IgD-negative memory B cell (primary cell): ENCODE results near the gene ANO1. TPM values are rescaled to one million over a fixed set of nuclear protein-coding genes. Genes with fewer than 3 reads are reported as not detected.
"Not testable (repeated sequence)": the region's sequence is repeated elsewhere in the genome, so short reads cannot be mapped to it uniquely, and the experiment has no call there.

ENCODE experiments used
- H3K27ac Mint-ChIP-seq, 3 donors: one replicate each; pipeline ENCODE4 v1.8.0; 2020 to 2022; ENCODE audit warnings: mild to moderate bottlenecking in 3 of 3, mixed read lengths in 3 of 3, moderate library complexity in 1 of 3
- H3K27me3 Mint-ChIP-seq: one replicate; pipeline ENCODE4 v1.8.0; 2021; ENCODE audit warnings: mixed read lengths
- H3K36me3 Mint-ChIP-seq: one replicate; pipeline ENCODE4 v1.8.0; 2020; ENCODE audit warnings: mild to moderate bottlenecking, mixed read lengths
- H3K4me1 Mint-ChIP-seq, 3 donors: one replicate each; pipeline ENCODE4 v1.8.0; 2020 to 2022; ENCODE audit warnings: mixed read lengths in 3 of 3, mild to moderate bottlenecking in 1 of 3
- H3K4me3 Mint-ChIP-seq, 4 donors: one replicate each; pipeline ENCODE4 v1.8.0; 2020 to 2022; ENCODE audit warnings: mild to moderate bottlenecking in 4 of 4, mixed read lengths in 4 of 4, moderate library complexity in 3 of 4
- H3K9me3 Mint-ChIP-seq, 3 donors: one replicate each; pipeline ENCODE4 v1.8.0; 2020 to 2021; ENCODE audit warnings: mixed read lengths in 3 of 3, mild to moderate bottlenecking in 1 of 3
- polyA plus RNA-seq: library from polyadenylated mRNA; unstranded; fragments of 300-500 nt; fragmentation: Illumina TruSeq; gene quantifications from one replicate; pipeline ENCODE4 v1.2.3, GENCODE V29; 2021

ANO1 gene
- not detected for polyA plus RNA-seq

DNA sequence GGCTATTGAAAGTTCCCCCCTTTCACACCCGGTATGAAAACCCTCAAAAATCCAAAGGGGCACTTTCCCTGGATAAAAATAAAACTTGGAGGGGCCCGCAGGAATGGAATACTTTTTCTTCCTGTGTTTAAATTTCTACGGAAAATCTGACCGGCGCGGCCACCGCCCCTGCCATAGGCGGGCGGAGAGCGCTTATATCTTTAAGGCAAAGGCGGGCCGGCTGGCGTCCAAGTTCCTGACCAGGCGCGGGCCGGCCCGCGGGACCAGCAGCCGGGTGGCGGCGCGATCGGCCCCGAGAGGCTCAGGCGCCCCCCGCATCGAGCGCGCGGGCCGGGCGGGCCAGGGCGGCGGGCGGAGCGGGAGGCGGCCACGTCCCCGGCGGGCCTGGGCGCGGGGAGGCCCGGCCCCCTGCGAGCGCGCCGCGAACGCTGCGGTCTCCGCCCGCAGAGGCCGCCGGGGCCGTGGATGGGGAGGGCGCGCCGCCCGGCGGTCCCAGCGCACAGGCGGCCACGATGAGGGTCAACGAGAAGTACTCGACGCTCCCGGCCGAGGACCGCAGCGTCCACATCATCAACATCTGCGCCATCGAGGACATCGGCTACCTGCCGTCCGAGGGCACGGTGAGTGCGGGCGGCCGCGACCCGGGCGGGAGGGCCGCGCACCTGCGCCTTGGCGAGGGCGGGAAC lies at the start of gene ANO1:
Gene ANO1 (plus strand): TSS at position 223 of the 686 bp plus-strand sequence. CDS start 290 bp downstream, at position 513.
- Mint-ChIP-seq H3K27me3 (peaks cover 39% of the 10 kb centered on the region), H3K9me3 (no peaks in the 10 kb centered on the region), H3K4me1 (peaks cover 0 to 2% (median 0%) of the 10 kb centered on the region in 3 donors), H3K36me3 (no peaks in the 10 kb centered on the region), H3K4me3 (no peak within 1 kb of the TSS), H3K27ac (no peak within 1 kb of the TSS)

DNA sequence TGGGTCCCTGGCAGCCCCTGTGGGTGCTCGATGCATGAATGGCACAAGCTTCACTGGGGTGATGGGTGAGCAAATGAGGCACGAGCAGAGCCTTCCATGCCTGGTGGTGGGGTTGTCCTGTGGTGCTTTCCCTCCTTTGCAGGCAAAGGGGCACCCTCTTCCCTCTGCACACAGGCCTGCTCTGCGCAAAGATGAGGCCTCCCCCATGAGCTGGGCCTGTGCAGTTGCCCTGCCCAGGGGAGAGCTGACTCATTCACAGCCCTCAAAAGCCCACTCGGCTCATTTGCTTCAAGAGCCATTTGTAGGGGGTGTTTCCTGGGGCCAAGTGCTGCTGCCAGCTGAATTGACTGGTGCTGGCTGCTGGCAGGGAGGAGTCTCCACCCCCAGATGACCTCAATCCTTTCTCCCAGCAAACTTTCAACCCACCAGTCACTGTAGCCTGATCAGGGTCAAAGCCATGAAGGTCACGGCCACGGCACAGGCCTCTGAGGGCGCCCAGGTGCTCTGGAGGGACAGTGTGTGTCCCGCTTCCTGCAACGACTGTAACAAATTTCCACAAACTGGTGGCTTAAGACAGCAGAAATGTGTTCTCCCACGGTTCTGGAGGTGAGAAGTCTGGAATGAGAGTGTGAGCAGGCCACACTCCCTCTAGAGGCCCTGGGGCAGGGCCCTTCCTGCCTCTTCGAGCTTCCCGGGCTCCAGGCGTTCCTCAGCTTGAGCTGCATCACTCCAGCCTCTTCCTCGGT lies 48.8 kb upstream of the ANO1 start:
- H3K27me3 Mint-ChIP-seq, result peaks cover 8% of the 10 kb centered on the region
- peaks cover 0 to 4% (median 0%) of the 10 kb centered on the region in 3 donors for H3K9me3 Mint-ChIP-seq
- H3K36me3 Mint-ChIP-seq, result no peaks in the 10 kb centered on the region
- H3K4me3 Mint-ChIP-seq, result no peak overlapping the region
- no peaks in the 10 kb centered on the region for H3K4me1 Mint-ChIP-seq
- no peak overlapping the region for H3K27ac Mint-ChIP-seq

DNA sequence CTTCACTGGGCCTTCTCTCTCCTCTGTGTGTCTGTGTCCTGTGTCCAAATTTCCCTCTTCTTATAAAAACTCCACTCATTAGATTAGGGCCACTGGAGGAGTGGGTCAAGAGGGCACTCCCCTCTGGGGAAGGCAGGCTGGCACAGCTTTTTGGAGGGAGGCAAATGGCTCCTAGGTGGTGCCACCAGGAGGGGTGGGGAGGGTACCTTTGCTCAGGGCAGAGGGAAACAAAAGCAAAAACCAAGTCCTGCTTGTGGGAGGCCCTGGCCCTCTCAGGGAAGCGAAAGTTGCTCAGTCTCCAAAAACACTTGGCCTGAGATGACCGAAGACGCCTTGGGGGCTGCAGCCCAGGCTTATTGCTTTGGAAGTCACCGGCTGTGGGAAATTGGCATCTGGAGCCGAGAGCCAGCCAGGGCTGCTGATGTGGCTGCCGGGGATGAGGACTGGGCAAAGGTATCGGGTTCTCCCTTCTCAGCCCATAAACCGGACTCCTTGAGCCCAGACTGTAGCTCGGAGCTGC lies 48.2 kb upstream of the ANO1 start:
- Mint-ChIP-seq H3K36me3 (no peaks in the 10 kb centered on the region), H3K9me3 (peaks cover 0 to 4% (median 0%) of the 10 kb centered on the region in 3 donors), H3K4me1 (no peaks in the 10 kb centered on the region), H3K27ac (no peak overlapping the region), H3K4me3 (no peak overlapping the region), H3K27me3 (peaks cover 10% of the 10 kb centered on the region)

DNA sequence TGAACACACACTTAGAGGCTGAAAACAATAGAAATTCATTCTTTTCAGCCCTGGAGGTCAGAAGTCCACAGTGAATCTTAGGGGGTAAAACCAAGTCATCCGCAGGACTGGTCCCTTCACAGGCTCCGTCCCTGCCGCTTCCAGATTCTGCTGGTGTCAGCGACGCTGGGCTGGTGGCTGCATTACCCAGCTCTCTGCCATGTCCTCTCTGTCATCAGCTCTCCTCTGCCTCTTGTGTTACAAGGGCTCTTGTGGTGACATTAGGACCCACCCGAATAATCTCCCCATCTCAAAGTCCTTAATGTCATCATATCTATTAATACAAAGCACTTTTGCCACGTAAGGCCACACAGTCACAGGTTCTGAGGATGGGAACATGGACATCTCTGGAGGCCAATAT lies 47.7 kb upstream of the ANO1 start:
- H3K4me1 Mint-ChIP-seq, result no peaks in the 10 kb centered on the region
- no peak overlapping the region for H3K27ac Mint-ChIP-seq
- no peaks in the 10 kb centered on the region for H3K36me3 Mint-ChIP-seq
- no peak overlapping the region for H3K4me3 Mint-ChIP-seq
- H3K9me3 Mint-ChIP-seq, result peaks cover 0 to 4% (median 0%) of the 10 kb centered on the region in 3 donors
- H3K27me3 Mint-ChIP-seq, result peaks cover 10% of the 10 kb centered on the region

DNA sequence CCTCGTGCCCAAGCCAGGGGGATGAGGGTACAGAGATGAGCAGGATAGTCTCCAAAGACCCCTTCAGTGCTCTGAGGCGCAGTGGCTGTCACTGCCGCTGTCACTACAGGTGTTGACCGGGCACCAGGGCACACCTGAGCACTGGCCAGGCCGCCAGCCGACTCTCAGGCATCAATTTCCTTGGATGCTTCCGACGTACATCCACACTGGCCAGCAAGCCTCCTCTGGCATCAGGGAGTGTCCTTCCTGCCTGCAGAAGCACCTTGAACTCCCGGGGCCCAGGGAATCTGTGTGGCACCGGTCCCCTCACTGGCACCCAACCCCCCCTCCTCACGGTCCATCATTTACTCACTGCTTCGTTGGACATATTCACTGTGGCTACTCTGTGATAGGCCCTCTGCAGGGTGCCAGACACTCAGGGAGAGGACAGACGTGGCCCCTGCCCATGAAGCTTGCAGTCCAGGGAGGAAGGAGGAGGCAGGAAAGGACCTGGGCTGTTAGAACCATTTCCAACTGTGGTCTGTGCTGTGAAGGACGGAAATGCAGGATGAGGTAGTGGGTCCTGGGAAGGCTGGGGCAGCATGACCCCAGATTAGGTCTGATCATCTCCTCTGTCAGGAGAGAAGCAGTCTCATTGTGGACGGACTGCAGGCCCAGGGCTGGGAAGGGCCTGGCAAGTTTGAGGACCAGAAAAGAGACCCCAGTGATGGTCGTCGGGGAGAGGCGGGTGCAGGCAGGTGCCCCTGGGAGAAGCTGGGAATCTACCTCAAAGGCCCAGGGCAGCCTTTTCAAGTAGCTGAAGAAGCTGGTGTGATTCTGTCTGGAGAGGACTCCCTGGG lies 46.3 kb upstream of the ANO1 start:
- Mint-ChIP-seq H3K36me3 (no peaks in the 10 kb centered on the region), H3K27me3 (peaks cover 13% of the 10 kb centered on the region), H3K4me1 (no peaks in the 10 kb centered on the region), H3K27ac (no peak overlapping the region), H3K9me3 (peaks cover 0 to 5% (median 0%) of the 10 kb centered on the region in 3 donors), H3K4me3 (no peak overlapping the region)

DNA sequence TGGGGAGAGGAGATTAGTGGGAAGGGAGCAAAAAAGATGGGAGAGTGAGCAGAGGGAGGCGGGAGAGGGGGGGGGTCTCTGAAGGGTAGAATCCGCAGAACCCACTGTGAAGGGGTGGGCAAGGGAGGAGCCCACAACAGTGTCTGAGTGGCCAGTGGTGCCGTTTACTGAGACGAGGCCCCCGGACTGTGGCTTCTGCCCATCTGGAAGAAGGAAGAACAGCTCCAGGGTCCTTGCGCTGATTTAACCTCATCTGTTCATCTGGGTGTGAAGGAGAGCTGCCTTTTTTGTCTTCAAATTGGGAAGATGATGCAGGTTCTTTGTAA lies 45.7 kb upstream of the ANO1 start:
- Mint-ChIP-seq H3K27me3 (peaks cover 15% of the 10 kb centered on the region), H3K4me1 (no peaks in the 10 kb centered on the region), H3K4me3 (no peak overlapping the region), H3K9me3 (peaks cover 0 to 5% (median 3%) of the 10 kb centered on the region in 3 donors), H3K36me3 (no peaks in the 10 kb centered on the region), H3K27ac (no peak overlapping the region)

DNA sequence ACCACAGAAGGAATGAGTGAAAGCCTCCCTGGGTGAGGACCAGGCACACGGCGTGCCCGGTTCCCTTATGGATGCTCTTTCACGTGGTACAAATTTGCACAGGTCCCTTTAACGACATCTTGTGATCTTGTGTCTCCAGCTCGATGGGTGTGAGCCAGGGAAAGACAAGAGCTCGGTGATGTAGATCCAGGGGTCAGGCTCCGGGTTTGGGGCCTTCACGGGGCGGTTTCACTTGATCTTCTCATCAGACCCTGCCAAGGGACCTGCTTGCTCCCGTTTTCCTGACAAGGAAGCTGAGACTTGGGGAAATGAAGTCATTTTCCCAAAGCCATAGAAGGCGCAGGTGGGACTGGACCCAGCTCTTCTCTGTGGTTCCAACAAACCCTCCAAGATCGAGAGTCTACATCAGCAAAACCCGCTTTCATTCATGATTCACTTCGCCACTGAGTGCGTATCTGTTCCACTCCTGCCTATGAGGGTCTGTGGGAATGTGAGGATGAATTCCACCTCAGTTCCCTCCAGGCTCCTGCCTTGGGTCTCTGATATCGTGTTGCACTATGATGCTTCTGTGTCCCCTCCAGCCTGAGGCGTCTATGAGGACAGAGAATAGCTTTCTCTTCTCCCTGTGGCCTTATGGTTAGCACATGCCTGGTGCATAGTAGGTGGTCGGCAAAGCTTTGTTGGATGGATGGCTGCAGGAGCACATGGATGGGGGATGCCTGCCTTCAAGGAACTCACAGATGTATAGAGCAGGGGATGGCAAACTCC lies 45.0 kb upstream of the ANO1 start:
- Mint-ChIP-seq H3K27me3 (peaks cover 15% of the 10 kb centered on the region), H3K4me1 (no peaks in the 10 kb centered on the region), H3K27ac (no peak overlapping the region), H3K9me3 (peaks cover 2 to 7% (median 3%) of the 10 kb centered on the region in 3 donors), H3K36me3 (no peaks in the 10 kb centered on the region), H3K4me3 (no peak overlapping the region)

DNA sequence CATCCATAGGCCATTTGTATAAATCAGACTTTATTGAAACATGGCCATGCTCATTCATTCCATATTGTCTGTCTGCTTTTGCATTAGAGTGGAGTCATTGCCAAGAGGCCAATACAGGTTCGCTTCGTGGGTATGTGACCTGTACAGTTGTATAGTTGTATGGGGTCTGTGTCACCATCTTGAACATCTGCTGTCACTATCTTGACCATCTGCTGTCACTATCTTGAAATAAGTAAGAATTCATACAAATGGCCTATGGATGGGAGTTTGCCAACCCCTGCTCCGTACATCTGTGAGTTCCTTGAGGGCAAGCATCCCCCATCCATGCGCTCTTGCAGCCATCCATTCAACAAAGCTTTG lies 44.4 kb upstream of the ANO1 start:
- no peak overlapping the region for H3K27ac Mint-ChIP-seq
- peaks cover 3 to 9% (median 7%) of the 10 kb centered on the region in 3 donors for H3K9me3 Mint-ChIP-seq
- H3K36me3 Mint-ChIP-seq, result no peaks in the 10 kb centered on the region
- peaks cover 15% of the 10 kb centered on the region for H3K27me3 Mint-ChIP-seq
- H3K4me3 Mint-ChIP-seq, result no peak overlapping the region
- H3K4me1 Mint-ChIP-seq, result no peaks in the 10 kb centered on the region

DNA sequence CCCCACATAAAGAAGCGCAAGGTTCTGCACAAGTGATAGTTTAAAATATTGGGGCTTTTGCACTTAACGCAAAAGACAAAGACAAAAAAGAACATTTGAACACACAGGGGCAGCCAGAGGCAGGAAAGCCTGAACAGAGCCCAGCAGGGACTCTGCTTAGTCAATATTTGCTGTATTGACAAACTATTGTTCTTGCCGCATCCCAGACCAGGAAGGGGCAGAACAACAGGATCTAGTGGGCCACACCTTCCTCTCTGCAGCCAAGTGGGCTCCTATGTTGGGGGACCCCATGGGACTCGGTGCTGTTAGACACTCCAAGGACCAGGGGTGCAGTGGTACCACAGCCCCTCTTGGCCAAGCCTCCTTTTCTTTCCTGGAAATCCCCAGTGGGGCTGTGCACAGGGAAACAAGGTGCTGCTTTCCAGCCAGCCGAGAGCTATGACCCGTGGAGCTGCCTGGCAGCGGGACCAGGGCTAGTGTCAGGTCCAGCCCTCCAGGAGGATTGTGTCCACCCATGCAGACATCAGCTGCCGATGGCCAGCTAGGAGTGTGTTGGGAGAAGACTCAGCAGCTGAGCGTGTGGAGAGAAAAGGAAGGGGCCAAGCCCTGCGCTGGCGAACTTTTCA lies 43.3 kb upstream of the ANO1 start:
- peaks cover 3 to 13% (median 12%) of the 10 kb centered on the region in 3 donors for H3K9me3 Mint-ChIP-seq

DNA sequence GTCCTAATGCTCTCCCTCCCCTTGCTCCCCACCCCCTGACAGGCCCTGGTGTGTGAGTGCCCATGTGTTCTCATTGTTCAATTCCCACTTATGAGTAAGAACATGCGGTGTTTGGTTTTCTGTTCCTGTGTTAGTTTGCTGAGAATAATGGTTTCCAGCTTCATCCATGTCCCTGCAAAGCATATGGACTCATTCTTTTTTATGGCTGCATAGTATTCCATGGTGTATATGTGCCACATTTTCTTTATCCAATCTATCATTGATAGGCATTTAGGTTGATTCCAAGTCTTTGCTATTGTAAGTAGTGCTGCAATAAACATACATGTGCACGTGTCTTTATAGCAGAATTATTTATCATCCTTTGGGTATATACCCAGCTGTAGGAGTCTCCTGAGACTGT lies 42.5 kb upstream of the ANO1 start:
- H3K36me3 Mint-ChIP-seq, H3K4me1 Mint-ChIP-seq: not testable (repeated sequence)
- peaks cover 3 to 17% (median 13%) of the 10 kb centered on the region in 3 donors for H3K9me3 Mint-ChIP-seq

More for the DNA sequence above, 43.3 kb upstream of the ANO1 start:
- Mint-ChIP-seq H3K4me1 (no peaks in the 10 kb centered on the region), H3K4me3 (no peak overlapping the region), H3K27me3 (peaks cover 15% of the 10 kb centered on the region), H3K27ac (no peak overlapping the region), H3K36me3 (no peaks in the 10 kb centered on the region)

DNA sequence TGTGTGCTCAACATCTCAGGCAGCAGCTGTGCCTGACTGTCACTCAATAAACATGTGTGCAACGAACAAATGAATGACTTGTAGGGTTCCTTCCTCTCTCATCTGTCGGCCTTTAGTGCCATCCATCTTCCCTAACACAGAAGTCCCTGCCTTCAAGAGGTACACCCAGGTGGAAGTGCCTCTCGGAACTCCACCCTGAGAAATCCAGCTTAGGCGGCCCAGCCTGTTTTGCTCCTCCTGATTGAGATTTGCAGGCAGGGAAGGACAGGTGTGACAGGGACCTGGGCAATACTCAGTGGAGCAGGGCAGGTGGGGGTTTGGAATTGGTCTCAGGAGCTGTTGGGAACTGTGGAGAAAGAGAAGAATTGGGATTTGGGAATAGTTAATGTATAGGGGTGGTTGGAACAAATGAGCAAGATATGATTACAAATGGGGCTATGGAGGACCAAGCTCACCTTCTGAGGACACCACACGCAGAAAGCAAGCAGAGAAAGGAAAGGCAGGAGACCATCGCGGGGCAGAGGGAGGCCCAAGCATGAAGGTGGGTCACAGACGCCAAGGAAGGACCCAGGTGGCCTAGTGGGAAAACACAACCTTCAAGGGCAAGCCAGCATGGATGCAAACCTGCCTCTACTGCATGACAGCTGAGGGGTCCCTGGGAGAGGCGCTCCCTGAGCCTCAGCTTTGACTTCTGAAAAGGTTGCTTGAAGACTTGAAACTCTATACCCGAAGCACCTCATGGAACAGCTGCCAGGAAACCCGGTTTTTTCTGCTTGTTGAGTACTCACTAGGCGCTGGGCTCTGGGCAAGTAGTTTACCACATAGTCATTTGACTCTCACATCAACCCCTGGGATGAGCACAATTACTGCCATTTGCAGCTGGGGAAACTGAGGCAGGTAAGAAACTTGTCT lies 40.9 kb upstream of the ANO1 start:
- Mint-ChIP-seq H3K4me3 (no peak overlapping the region), H3K27ac (no peak overlapping the region), H3K4me1 (no peaks in the 10 kb centered on the region), H3K36me3 (no peaks in the 10 kb centered on the region), H3K9me3 (peaks cover 5 to 22% (median 18%) of the 10 kb centered on the region in 3 donors), H3K27me3 (peaks cover 15% of the 10 kb centered on the region)

More for the DNA sequence above, 42.5 kb upstream of the ANO1 start:
- H3K4me3 Mint-ChIP-seq, H3K27ac Mint-ChIP-seq: not testable (repeated sequence)
- H3K27me3 Mint-ChIP-seq, result peaks cover 15% of the 10 kb centered on the region

DNA sequence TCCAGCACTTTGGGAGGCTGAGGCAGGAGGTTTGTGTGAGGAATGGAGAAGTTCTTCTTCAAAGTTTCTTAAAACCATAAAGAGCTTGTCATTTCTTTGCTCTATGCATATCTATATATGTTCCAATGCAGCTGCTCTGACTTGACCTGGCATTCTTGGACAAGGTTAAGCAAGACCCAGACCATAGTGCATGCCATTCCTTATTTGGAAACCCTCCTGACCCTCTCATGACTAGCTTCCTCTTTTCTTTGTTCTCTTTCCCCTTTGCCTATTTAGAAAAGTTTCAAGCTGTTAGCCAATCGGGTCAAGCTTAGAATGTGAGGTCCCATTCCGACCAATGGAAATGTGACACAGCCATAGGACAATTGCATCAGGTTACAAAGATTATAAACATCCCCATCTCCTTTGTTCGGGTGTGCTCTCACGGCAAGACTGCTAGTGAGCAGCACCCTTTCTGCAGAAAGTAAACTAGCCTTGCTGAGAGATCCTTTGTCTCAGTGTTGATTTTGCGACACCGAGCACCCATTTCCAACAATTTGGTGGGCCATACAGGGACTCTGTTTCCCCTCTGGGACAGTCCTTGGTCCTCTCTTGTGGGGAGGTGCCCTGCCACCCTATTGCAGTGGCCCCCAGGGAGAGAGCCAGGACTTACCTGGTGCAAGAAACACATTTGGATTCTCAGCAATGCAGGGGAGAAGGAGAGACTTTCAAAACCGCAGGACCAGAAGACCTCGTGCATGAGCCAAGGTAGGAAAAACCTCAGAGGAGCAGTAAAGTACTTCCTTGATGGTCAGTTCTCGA lies 39.9 kb upstream of the ANO1 start:
- Mint-ChIP-seq H3K36me3 (no peaks in the 10 kb centered on the region), H3K9me3 (peaks cover 7 to 32% (median 20%) of the 10 kb centered on the region in 3 donors), H3K4me1 (no peaks in the 10 kb centered on the region), H3K27me3 (peaks cover 13% of the 10 kb centered on the region), H3K27ac (no peak overlapping the region), H3K4me3 (no peak overlapping the region)

DNA sequence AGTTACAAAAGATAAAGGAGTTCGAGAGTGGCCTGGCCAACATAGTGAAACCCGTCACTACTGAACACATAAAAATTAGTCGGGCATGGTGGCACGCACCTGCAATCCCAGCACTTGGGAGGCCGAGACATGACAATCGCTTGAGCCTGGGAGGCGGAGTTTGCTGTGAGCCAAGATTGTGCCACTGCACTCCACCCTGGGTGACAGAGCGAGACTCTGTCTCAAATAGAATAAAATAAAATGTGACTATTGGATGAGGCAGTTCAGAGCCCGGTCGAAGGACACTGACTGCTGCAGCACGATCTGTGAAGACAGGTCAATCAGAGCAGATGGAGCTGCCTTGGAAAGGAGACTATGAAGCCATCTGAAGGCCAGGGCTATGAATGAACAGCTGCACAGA lies 37.7 kb upstream of the ANO1 start:
- Mint-ChIP-seq H3K4me3 (no peak overlapping the region), H3K9me3 (peaks cover 7 to 39% (median 19%) of the 10 kb centered on the region in 3 donors), H3K27ac (no peak overlapping the region), H3K27me3 (peaks cover 5% of the 10 kb centered on the region), H3K4me1 (no peaks in the 10 kb centered on the region), H3K36me3 (no peaks in the 10 kb centered on the region)
